Erythroblast (primary cell): ENCODE results near the gene ATRNL1.

Experiments
- GATA1 ChIP-seq: IDR thresholded peaks from 2 replicates; pipeline ENCODE4 v1.6.1; 2011; ENCODE audit warnings: low read depth, mild to moderate bottlenecking, control low read depth, low read length, moderate library complexity
- POLR2A ChIP-seq: IDR thresholded peaks from 2 replicates; pipeline ENCODE4 v1.6.1; 2011; ENCODE audit warnings: mild to moderate bottlenecking, low read length

DNA sequence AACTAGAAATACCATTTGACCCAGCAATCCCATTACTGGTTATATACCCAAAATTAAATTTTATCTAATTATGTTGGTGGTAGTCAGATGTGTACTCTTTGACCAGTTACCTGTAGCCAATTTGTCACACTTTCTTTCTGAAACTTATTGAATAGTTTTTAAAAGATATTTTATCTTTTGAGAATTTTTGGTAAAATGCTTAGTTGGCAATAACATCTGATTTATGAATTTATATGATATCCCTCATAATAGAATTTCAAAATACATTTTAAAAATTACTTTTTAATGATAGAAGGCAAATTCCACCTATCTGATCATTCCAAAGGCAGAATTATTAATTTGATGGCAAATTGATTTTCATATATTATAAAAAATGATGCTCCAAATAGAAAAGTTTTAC is 569.3 kb downstream of the ATRNL1 start:
- TF ChIP-seq POLR2A (no peak), GATA1 (no peak)
